ENCODE results near the gene HBEGF. TPM values are rescaled to one million over a fixed set of nuclear protein-coding genes. Genes with fewer than 3 reads are reported as not detected.

The HBEGF gene
- total RNA-seq, 1 donor, result 2.5 TPM

GRCh38 chr5:140356853-140357725 lies 10.7 kb upstream of the HBEGF start:
- no peaks in the 10 kb centered on the region for H3K36me3 ChIP-seq (ENCODE audit: insufficient read depth, low read length)
- DNase-seq (ENCODE audit: insufficient read length, low spot score, missing footprints), result no peak
- H3K4me2 ChIP-seq (ENCODE audit: insufficient read depth, low read length), result peak overlapping the region; percentile 85
- no peaks in the 10 kb centered on the region for H3K79me2 ChIP-seq (ENCODE audit: insufficient read depth, low read length)
- H3K4me1 ChIP-seq (ENCODE audit: insufficient read depth, low read length), result peaks cover 8% of the 10 kb centered on the region
- H3K27ac ChIP-seq (ENCODE audit: low read depth, low read length), result no peak overlapping the region
- no peaks in the 10 kb centered on the region for H3K27me3 ChIP-seq (ENCODE audit: insufficient read depth, low read length)
- H3K9me3 ChIP-seq (ENCODE audit: low read depth, low read length), result no peaks in the 10 kb centered on the region
- H4K20me1 ChIP-seq (ENCODE audit: insufficient read depth, low read length), result no peaks in the 10 kb centered on the region
- peak overlapping the region; percentile 86 for H2AFZ ChIP-seq (ENCODE audit: low read length)
- TF ChIP-seq, protein P1, sequence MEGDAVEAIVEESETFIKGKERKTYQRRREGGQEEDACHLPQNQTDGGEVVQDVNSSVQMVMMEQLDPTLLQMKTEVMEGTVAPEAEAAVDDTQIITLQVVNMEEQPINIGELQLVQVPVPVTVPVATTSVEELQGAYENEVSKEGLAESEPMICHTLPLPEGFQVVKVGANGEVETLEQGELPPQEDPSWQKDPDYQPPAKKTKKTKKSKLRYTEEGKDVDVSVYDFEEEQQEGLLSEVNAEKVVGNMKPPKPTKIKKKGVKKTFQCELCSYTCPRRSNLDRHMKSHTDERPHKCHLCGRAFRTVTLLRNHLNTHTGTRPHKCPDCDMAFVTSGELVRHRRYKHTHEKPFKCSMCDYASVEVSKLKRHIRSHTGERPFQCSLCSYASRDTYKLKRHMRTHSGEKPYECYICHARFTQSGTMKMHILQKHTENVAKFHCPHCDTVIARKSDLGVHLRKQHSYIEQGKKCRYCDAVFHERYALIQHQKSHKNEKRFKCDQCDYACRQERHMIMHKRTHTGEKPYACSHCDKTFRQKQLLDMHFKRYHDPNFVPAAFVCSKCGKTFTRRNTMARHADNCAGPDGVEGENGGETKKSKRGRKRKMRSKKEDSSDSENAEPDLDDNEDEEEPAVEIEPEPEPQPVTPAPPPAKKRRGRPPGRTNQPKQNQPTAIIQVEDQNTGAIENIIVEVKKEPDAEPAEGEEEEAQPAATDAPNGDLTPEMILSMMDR (IDR thresholded peaks at IDR 0.05; ENCODE audit: extremely low read depth, low read depth, low read length), result no peak
- peak overlapping the region; percentile 4 for H3K4me3 ChIP-seq (ENCODE audit: insufficient read depth, low read length)

DNA sequence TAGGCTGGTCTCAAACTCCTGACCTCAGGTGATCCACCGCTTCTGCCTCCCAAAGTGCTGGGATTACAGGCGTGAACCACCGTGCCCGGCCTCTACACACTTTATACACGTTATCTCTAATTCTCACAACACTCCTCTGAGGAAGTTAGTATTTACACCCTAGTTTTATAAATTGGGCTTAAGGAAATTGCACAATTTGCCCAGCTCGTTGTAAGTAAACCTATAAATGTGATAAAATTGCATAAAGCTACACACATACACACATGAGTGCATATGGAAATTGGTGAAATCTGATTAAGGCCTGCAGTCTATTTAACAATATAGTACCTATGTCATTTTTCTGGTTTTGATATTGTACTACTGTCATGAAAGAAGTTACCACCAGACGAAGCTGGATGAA lies 9.1 kb upstream of the HBEGF start:
- H3K4me1 ChIP-seq (ENCODE audit: insufficient read depth, low read length), result peaks cover 8% of the 10 kb centered on the region
- H3K4me2 ChIP-seq (ENCODE audit: insufficient read depth, low read length), result no peak overlapping the region
- H3K36me3 ChIP-seq (ENCODE audit: insufficient read depth, low read length), result no peaks in the 10 kb centered on the region
- H2AFZ ChIP-seq (ENCODE audit: low read length), result no peak overlapping the region
- H3K9me3 ChIP-seq (ENCODE audit: low read depth, low read length), result no peaks in the 10 kb centered on the region
- H3K79me2 ChIP-seq (ENCODE audit: insufficient read depth, low read length), result no peaks in the 10 kb centered on the region
- H3K27me3 ChIP-seq (ENCODE audit: insufficient read depth, low read length), result no peaks in the 10 kb centered on the region
- no peak overlapping the region for H3K27ac ChIP-seq (ENCODE audit: low read depth, low read length)
- H3K4me3 ChIP-seq (ENCODE audit: insufficient read depth, low read length), result no peak overlapping the region
- TF ChIP-seq, protein P1 (IDR thresholded peaks at IDR 0.05; ENCODE audit: extremely low read depth, low read depth, low read length), result no peak
- DNase-seq (ENCODE audit: insufficient read length, low spot score, missing footprints), result no peak
- H4K20me1 ChIP-seq (ENCODE audit: insufficient read depth, low read length), result no peaks in the 10 kb centered on the region

GRCh38 chr5:140351609-140352334 lies 5.4 kb upstream of the HBEGF start:
- TF ChIP-seq, protein P1 (IDR thresholded peaks at IDR 0.05; ENCODE audit: extremely low read depth, low read depth, low read length), result peak; percentile 87
- H3K79me2 ChIP-seq (ENCODE audit: insufficient read depth, low read length), result no peaks in the 10 kb centered on the region
- H4K20me1 ChIP-seq (ENCODE audit: insufficient read depth, low read length), result no peaks in the 10 kb centered on the region
- peaks cover 11% of the 10 kb centered on the region for H3K4me1 ChIP-seq (ENCODE audit: insufficient read depth, low read length)
- no peak overlapping the region for H2AFZ ChIP-seq (ENCODE audit: low read length)
- DNase-seq (ENCODE audit: insufficient read length, low spot score, missing footprints), result peak; percentile 88
- no peak overlapping the region for H3K4me3 ChIP-seq (ENCODE audit: insufficient read depth, low read length)
- no peaks in the 10 kb centered on the region for H3K36me3 ChIP-seq (ENCODE audit: insufficient read depth, low read length)
- no peaks in the 10 kb centered on the region for H3K9me3 ChIP-seq (ENCODE audit: low read depth, low read length)
- no peaks in the 10 kb centered on the region for H3K27me3 ChIP-seq (ENCODE audit: insufficient read depth, low read length)
- no peak overlapping the region for H3K27ac ChIP-seq (ENCODE audit: low read depth, low read length)
- no peak overlapping the region for H3K4me2 ChIP-seq (ENCODE audit: insufficient read depth, low read length)

DNA sequence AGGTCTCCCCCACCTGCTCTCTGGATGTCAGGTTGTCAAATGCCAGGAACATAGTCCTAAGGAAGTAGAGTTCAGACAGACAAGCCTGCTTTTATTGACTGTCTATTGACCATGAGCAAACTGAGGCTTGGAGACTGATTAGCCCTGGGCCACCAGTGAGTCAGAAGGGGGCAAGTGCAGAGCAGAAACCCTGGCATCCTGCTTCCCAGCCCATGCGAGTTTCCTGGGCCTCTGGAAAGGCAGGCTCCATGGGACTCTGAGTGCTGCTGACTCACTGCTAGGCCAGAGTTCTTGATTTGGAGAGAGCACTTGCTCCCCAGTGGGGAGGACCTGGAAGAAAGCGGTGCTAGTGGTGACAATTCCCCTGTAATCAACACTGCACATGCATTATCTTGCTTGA lies 2.8 kb upstream of the HBEGF start:
- peaks cover 28% of the 10 kb centered on the region for H3K4me1 ChIP-seq (ENCODE audit: insufficient read depth, low read length)
- H4K20me1 ChIP-seq (ENCODE audit: insufficient read depth, low read length), result peaks cover 4% of the 10 kb centered on the region
- H3K36me3 ChIP-seq (ENCODE audit: insufficient read depth, low read length), result no peaks in the 10 kb centered on the region
- no peak overlapping the region for H3K27ac ChIP-seq (ENCODE audit: low read depth, low read length)
- TF ChIP-seq, protein P1 (IDR thresholded peaks at IDR 0.05; ENCODE audit: extremely low read depth, low read depth, low read length), result no peak
- H3K4me3 ChIP-seq (ENCODE audit: insufficient read depth, low read length), result no peak overlapping the region
- H3K79me2 ChIP-seq (ENCODE audit: insufficient read depth, low read length), result peaks cover 20% of the 10 kb centered on the region
- no peak overlapping the region for H3K4me2 ChIP-seq (ENCODE audit: insufficient read depth, low read length)
- no peaks in the 10 kb centered on the region for H3K27me3 ChIP-seq (ENCODE audit: insufficient read depth, low read length)
- peak; percentile 85 for DNase-seq (ENCODE audit: insufficient read length, low spot score, missing footprints)
- H3K9me3 ChIP-seq (ENCODE audit: low read depth, low read length), result no peaks in the 10 kb centered on the region
- H2AFZ ChIP-seq (ENCODE audit: low read length), result peak overlapping the region; percentile 41

All from osteoblast (primary cell).